HepG2 (cell line): Measurements from ENCODE around the gene SGTB.

ENCODE experiments used
- CTCF ChIP-seq: sonication (generic); formaldehyde crosslinking; IDR thresholded peaks from 2 replicates; pipeline ENCODE4 v1.5.0; 2020; ENCODE audit warnings: mild to moderate bottlenecking, missing genetic modification reagents, moderate library complexity
- HNRNPLL ChIP-seq: fragments of 200-400 bp; formaldehyde crosslinking; IDR thresholded peaks from 2 replicates; pipeline ENCODE4 v1.6.1; 2017; ENCODE audit warnings: mild to moderate bottlenecking, low read depth, low read length; ENCODE audit not compliant: poor library complexity, severe bottlenecking
- MEIS2 ChIP-seq: sonication (generic); formaldehyde crosslinking; IDR thresholded peaks from 2 replicates; pipeline ENCODE4 v1.9.0; 2021; ENCODE audit warnings: mild to moderate bottlenecking, missing genetic modification reagents
- POGK ChIP-seq: sonication (generic); formaldehyde crosslinking; conservative IDR thresholded peaks from 2 replicates; pipeline ENCODE4 v1.8.0; 2022; ENCODE audit warnings: mild to moderate bottlenecking, moderate library complexity, missing genetic modification reagents
- SSRP1 ChIP-seq: IDR thresholded peaks from 2 replicates; pipeline ENCODE4 v1.6.1; 2016; ENCODE audit warnings: control low read depth
- XBP1 ChIP-seq: sonication (generic); formaldehyde crosslinking; IDR thresholded peaks from 2 replicates; pipeline ENCODE4 v1.5.0; 2020; ENCODE audit warnings: missing genetic modification reagents
- ZNF737 ChIP-seq: sonication (generic); formaldehyde crosslinking; IDR thresholded peaks from 2 replicates; pipeline ENCODE4 v1.5.0; 2020; ENCODE audit warnings: missing genetic modification reagents, mild to moderate bottlenecking, borderline replicate concordance
- ZSCAN5A ChIP-seq: sonication (generic); formaldehyde crosslinking; IDR thresholded peaks from 2 replicates; pipeline ENCODE4 v1.8.0; 2022; ENCODE audit warnings: mild to moderate bottlenecking, missing genetic modification reagents, borderline replicate concordance
- TF ChIP-seq, protein P1 (sequence below): IDR thresholded peaks from 2 replicates; pipeline ENCODE4 v1.6.1; 2016; ENCODE audit warnings: low read depth, missing genetic modification reagents, missing compliant biosample characterization
- TF ChIP-seq, protein P2 (sequence below): sonication (generic); formaldehyde crosslinking; IDR thresholded peaks from 2 replicates; pipeline ENCODE4 v1.8.0; 2022; ENCODE audit warnings: missing genetic modification reagents, low read depth, mild to moderate bottlenecking, borderline replicate concordance

DNA sequence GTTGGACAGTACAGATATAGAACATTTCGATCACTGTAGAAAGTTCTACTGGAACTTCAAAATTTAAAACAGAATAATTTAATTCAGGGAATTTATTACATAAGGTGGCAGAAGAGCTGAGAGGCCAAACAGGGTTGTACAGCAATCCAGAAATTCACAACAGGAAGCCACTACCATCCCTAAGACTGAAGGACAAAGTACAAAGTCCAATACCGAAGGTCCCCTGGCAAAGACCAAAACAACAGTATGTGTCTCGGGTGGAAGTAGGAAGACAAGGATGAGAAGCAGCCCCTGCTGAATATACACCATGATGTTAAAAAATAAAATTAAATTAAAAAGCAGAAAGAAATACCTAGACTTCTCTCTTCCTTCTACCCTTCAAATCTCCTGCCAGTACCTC lies 19.9 kb downstream of the SGTB start:
- no peak for TF ChIP-seq ZSCAN5A
- no peak for TF ChIP-seq ZNF737
- TF ChIP-seq, protein P1, sequence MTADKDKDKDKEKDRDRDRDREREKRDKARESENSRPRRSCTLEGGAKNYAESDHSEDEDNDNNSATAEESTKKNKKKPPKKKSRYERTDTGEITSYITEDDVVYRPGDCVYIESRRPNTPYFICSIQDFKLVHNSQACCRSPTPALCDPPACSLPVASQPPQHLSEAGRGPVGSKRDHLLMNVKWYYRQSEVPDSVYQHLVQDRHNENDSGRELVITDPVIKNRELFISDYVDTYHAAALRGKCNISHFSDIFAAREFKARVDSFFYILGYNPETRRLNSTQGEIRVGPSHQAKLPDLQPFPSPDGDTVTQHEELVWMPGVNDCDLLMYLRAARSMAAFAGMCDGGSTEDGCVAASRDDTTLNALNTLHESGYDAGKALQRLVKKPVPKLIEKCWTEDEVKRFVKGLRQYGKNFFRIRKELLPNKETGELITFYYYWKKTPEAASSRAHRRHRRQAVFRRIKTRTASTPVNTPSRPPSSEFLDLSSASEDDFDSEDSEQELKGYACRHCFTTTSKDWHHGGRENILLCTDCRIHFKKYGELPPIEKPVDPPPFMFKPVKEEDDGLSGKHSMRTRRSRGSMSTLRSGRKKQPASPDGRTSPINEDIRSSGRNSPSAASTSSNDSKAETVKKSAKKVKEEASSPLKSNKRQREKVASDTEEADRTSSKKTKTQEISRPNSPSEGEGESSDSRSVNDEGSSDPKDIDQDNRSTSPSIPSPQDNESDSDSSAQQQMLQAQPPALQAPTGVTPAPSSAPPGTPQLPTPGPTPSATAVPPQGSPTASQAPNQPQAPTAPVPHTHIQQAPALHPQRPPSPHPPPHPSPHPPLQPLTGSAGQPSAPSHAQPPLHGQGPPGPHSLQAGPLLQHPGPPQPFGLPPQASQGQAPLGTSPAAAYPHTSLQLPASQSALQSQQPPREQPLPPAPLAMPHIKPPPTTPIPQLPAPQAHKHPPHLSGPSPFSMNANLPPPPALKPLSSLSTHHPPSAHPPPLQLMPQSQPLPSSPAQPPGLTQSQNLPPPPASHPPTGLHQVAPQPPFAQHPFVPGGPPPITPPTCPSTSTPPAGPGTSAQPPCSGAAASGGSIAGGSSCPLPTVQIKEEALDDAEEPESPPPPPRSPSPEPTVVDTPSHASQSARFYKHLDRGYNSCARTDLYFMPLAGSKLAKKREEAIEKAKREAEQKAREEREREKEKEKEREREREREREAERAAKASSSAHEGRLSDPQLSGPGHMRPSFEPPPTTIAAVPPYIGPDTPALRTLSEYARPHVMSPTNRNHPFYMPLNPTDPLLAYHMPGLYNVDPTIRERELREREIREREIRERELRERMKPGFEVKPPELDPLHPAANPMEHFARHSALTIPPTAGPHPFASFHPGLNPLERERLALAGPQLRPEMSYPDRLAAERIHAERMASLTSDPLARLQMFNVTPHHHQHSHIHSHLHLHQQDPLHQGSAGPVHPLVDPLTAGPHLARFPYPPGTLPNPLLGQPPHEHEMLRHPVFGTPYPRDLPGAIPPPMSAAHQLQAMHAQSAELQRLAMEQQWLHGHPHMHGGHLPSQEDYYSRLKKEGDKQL (CRISPR knock-in tag): no peak
- TF ChIP-seq, protein P2, sequence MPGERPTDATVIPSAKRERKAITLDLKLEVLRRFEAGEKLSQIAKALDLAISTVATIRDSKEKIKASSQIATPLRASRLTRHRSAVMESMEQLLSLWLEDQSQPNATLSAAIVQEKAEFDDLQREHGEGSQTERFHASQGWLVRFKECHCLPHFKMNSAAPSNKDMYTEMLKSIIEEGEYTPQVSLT (CRISPR knock-in tag): no peak
- no peak for TF ChIP-seq POGK (CRISPR knock-in tag)
- no peak for TF ChIP-seq MEIS2 (CRISPR knock-in tag)
- no peak for TF ChIP-seq HNRNPLL
- TF ChIP-seq SSRP1 (CRISPR knock-in tag): no peak
- no peak for TF ChIP-seq XBP1
- no peak for TF ChIP-seq CTCF (CRISPR knock-in tag)
